ENCODE data around the gene GMEB2.

DNA sequence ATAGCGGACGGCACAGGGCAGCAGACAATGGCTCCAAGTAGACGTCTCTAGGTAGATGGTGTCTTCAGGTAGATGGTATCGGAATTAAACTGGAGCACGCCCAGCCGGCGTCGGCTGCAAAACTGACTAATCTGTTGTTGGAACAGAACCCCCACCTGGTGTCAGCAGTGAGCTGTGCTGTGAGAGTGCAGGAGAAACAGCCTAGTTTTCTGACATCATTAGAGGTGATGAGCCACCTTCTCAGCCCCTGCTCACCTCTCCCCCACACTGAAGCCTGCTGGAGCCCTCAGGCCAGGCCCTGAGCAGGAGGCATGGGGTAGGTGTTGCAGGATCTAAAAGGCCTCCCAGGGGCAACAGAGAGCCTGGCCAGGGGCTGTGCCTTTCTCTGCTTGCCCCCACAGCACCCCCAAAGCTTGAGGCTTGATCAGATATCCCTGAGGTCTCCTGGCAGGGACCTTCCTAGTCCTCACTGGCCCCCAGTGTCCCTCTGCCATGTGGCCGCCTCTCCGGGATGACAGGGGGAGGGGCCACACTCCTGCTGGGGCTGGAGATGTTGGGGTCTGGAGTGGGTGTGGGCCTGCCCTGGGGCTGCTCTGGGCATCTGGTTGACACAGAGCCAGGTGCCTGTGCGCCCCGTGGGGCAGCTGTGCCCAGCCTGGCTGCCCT is 46.0 kb downstream of the GMEB2 start:
- TF ChIP-seq, protein P1, sequence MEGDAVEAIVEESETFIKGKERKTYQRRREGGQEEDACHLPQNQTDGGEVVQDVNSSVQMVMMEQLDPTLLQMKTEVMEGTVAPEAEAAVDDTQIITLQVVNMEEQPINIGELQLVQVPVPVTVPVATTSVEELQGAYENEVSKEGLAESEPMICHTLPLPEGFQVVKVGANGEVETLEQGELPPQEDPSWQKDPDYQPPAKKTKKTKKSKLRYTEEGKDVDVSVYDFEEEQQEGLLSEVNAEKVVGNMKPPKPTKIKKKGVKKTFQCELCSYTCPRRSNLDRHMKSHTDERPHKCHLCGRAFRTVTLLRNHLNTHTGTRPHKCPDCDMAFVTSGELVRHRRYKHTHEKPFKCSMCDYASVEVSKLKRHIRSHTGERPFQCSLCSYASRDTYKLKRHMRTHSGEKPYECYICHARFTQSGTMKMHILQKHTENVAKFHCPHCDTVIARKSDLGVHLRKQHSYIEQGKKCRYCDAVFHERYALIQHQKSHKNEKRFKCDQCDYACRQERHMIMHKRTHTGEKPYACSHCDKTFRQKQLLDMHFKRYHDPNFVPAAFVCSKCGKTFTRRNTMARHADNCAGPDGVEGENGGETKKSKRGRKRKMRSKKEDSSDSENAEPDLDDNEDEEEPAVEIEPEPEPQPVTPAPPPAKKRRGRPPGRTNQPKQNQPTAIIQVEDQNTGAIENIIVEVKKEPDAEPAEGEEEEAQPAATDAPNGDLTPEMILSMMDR (IDR thresholded peaks at IDR 0.05; ENCODE audit: low read length), result peak; percentile 45
- TF ChIP-seq EZH2phosphoT487 (IDR thresholded peaks at IDR 0.05; ENCODE audit: low read length), result no peak
- TF ChIP-seq EZH2 (optimal IDR thresholded peaks at IDR 0.05; ENCODE audit: low read depth, low read length), result no peak
